IPS DF 4.7 (cell line): ENCODE results near the gene SLC30A3.

Source experiments
- DNase-seq: peaks from one replicate; pipeline ENCODE4 v3.0.0-alpha.2; 2013; ENCODE audit warnings: low spot score; ENCODE audit errors: extremely low read depth

Gene SLC30A3

GRCh38 chr2:27261241-27261925 lies 1.5 kb downstream of the SLC30A3 start:
- no peak for DNase-seq

- DNase-seq, result no peak
These were observed 4.8 kb downstream of the SLC30A3 start for GRCh38 chr2:27258051-27258450.

- no peak for DNase-seq
These were observed 5.9 kb downstream of the SLC30A3 start for GRCh38 chr2:27256855-27257454.

- DNase-seq, result no peak
These were observed 7.2 kb downstream of the SLC30A3 start for GRCh38 chr2:27255660-27256059.

GRCh38 chr2:27255187-27255586 lies 7.7 kb downstream of the SLC30A3 start:
- no peak for DNase-seq

- no peak for DNase-seq
These were observed 11.1 kb downstream of the SLC30A3 start for GRCh38 chr2:27251766-27252165.

GRCh38 chr2:27250652-27251379 lies 12.0 kb downstream of the SLC30A3 start:
- DNase-seq, result no peak

GRCh38 chr2:27249891-27250651 lies 12.8 kb downstream of the SLC30A3 start:
- peak; percentile 46 for DNase-seq

- no peak for DNase-seq
These were observed 13.5 kb downstream of the SLC30A3 start for GRCh38 chr2:27249159-27249890.

GRCh38 chr2:27247893-27248292 lies 15.0 kb downstream of the SLC30A3 start:
- DNase-seq, result no peak

- no peak for DNase-seq
These were observed 17.2 kb downstream of the SLC30A3 start for GRCh38 chr2:27245626-27246025.

GRCh38 chr2:27245116-27245515 lies 17.7 kb downstream of the SLC30A3 start:
- DNase-seq, result no peak

GRCh38 chr2:27243391-27244130 lies 19.3 kb downstream of the SLC30A3 start:
- DNase-seq, result no peak

- no peak for DNase-seq
These were observed 20.3 kb downstream of the SLC30A3 start for GRCh38 chr2:27242614-27242951.

GRCh38 chr2:27241761-27242613 lies 20.9 kb downstream of the SLC30A3 start:
- DNase-seq, result no peak

GRCh38 chr2:27240406-27240805 lies 22.4 kb downstream of the SLC30A3 start:
- no peak for DNase-seq

GRCh38 chr2:27238976-27239375 lies 23.9 kb downstream of the SLC30A3 start:
- DNase-seq, result no peak

GRCh38 chr2:27237341-27237945 lies 25.4 kb downstream of the SLC30A3 start:
- DNase-seq, result no peak

GRCh38 chr2:27236626-27237025 lies 26.2 kb downstream of the SLC30A3 start:
- DNase-seq, result no peak
